NCI-H1092 (cell line): Measurements from ENCODE around the gene ZDHHC18.
"Not testable (repeated sequence)": the region's sequence is repeated elsewhere in the genome, so short reads cannot be mapped to it uniquely, and the experiment has no call there.

Experiments used
- DNase-seq: peaks from one replicate; lab custom pipeline; 2025; lab: John Stamatoyannopoulos, UW

The ZDHHC18 gene

DNA sequence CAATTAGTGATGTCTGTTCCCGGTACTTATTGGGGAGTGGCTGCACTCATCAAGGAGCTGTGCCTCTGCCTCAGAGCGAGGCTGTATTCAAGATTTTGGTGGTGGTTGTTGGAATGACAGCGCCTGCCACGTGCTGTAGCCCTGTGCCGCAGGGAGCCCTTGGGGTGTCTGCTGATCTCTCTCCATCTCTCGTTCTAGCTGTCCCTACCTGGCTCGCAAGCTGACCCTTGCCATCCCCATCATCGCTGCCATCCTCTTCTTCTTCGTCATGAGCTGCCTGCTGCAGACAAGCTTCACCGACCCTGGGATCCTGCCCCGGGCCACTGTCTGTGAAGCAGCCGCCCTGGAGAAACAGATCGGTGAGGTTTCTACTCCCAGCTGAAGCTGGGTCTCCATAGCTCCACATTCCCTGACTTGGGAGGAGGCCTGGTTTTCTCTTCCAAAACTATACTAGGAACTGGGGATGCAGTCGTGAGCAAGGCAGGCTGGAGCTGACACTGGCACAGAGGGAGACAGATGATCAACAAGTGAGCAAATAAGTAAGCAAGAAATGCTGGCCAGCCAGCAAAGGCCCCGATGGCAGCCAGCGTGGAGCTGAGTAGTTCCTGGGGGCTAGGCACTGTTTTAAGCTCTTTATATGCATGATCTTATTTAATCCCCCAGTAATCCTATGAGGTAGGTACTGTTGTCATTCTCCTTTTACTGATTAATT lies 5.9 kb downstream of the ZDHHC18 start:
- DNase-seq, result no peak

DNA sequence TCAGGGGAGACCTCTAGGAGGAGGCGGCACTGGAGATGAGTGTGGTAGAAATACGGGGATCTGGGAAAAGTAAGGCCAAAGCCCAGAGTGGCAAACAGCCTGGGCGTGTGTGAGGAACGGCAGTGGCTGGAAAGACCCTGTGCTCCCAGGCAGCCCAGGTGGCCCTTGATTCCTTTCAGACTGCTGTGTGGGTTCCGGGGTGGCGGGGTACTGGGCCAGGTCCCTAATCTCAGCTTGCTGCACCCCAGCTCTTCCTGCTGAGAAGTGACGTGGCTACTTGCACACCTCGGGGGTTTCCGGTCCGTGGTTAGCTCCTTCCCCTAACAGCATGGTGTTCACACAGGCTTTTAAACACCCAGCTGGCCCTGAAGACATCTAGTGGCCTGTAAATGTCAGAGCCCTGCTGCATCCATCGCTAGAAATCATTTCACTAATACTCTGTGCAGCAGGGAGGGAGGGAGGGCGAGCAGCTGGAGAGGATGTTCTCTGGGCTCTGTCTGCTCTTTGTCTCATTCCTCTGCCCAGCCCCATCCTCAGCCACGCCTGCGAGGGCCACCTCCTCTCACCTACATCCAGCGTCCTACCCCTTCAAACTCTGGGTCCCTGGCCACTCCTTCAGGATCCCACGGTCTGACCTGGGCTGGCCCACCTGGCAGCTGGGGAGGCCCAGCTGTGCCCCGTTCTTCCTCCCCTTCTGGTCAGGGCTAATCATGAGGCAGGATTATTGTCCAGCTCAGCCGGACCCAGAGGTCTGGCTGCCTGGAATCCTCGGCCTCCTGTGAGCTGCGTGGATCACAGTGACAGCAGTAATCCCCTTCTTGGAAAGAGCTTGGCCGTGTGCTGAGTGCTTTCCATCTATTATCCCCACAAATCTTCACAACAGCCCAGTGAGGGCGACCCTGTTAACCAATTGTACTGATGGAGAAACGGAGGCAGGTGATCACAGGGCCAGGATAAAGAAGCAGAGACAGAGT lies 7.2 kb downstream of the ZDHHC18 start:
- no peak for DNase-seq

DNA sequence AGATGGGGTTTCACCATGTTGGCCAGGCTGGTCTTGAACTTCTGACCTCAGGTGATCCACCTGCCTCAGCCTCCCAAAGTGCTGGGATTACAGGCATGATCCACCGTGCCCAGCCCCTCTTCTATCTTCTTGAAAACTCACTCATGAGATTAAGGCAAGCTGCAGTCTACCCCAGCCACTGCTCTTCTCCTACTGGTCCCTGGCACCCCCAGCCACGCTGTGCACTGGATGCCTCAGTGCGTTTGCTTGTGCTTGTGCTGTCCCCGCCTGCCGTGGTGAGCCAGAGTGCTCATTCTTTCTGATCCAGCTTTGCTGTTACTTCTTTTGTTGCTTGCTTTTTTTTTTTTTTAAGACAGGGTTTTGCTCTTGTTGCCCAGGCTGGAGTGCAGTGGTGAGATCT lies 11.2 kb downstream of the ZDHHC18 start:
- DNase-seq, result not testable (repeated sequence)

DNA sequence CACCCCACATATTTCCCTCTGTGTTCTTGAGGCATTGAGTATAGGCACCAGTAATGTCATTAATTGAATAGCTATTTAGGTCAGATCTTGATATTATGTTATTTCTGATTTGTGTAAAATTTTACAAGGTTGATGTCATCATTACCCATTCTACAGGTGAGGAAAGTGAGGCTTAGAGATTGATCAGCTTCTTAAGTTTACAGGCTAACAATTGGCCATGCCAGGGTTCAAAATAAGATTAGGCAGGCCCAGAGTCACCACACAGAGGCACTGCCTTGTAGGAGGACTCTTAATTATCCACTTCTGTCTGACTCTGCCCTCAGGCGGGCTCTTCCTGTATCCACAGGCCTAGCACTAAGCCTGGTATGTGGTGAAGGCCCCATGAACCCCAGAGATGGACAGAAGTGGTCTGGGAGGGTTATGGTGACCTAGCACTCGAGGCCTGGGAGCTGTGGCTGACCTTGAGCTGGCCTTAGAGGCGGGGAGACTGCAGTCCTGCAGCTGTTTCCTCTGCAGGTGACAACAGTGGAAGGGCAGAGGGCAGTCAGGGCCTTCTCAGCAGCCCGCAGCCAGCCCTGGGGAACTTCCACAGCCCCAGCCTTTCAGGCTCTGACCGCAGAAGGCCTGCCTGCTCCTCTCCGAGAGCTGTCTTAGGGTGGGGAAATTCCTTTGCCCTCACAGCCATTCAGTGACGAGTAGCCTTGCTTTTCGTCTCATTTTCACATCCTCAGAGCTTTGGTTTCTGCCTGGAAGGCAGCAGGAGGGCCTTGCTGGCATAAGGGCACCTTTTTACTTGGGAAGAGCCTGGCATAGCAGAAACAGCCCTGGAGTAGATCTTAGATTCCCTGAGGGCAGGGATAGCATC lies 12.2 kb downstream of the ZDHHC18 start:
- DNase-seq, result no peak

- no peak for DNase-seq
These were observed 12.8 kb downstream of the ZDHHC18 start for GRCh38 chr1:26839339-26839722.

GRCh38 chr1:26839779-26840178 lies 13.3 kb downstream of the ZDHHC18 start:
- no peak for DNase-seq

- DNase-seq, result no peak
These were observed 18.1 kb downstream of the ZDHHC18 start for GRCh38 chr1:26844424-26845196.

GRCh38 chr1:26847826-26848225 lies 21.3 kb downstream of the ZDHHC18 start:
- DNase-seq, result not testable (repeated sequence)

DNA sequence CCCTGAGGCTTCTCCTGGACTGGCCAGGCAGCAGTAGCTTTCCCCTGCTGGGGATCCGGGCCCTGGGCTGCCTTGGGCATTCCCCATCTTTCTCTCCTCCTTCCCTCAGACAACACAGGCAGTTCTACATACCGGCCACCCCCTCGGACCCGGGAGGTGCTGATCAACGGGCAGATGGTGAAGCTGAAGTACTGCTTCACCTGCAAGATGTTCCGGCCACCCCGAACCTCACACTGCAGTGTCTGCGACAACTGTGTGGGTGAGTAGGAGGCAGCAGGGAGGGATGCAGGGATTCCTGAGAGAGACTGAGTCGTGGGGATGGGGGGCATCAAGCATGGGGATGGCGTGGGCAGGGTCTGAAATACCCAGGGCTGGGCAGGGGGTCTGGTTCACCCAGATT lies 22.0 kb downstream of the ZDHHC18 start:
- DNase-seq, result no peak

GRCh38 chr1:26848941-26849774 lies 22.7 kb downstream of the ZDHHC18 start:
- no peak for DNase-seq

DNA sequence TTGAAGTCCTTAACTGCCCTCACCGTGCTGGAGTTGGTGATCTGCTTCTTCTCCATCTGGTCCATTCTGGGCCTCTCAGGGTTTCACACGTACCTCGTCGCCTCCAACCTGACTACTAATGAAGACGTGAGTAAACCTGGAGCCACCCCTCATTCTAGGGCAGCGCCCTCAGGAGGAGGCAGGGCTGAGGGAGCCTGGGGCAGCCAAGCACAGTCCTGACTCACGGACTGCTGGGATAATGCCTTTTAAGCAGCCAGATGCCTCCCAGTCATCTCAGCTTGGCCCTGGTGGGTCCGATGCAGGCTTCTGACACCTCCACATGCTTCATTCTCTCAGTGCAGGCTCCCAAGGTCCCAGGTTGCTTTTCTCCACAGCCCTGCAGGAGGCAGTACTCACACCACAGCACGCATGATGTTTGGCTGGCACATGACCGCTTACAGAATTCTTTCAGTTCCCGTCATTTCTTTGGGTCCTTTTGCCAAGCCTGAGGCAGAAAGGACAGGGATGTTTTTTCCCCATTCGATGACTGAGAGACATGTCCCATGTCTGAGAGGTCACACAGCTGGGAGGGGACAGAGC lies 24.7 kb downstream of the ZDHHC18 start:
- DNase-seq, result no peak

DNA sequence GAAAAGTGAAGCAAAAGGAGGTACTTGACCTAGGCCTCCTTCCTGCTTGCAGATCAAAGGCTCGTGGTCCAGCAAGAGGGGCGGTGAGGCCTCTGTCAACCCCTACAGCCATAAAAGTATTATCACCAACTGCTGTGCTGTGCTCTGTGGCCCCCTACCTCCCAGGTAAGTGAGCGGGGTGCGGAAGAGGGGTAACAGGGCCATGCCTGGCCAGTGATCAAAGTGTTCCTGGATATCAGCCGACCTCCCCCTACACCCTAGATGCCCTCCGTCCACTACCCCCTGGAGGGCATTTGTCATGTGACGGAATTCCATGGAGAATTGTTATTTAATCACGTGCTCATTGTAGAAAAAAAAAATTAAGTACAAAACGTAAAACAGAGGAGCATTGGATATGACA lies 26.2 kb downstream of the ZDHHC18 start:
- no peak for DNase-seq

- peak; percentile 72 for DNase-seq
These were observed 26.7 kb downstream of the ZDHHC18 start for GRCh38 chr1:26853156-26853555.

DNA sequence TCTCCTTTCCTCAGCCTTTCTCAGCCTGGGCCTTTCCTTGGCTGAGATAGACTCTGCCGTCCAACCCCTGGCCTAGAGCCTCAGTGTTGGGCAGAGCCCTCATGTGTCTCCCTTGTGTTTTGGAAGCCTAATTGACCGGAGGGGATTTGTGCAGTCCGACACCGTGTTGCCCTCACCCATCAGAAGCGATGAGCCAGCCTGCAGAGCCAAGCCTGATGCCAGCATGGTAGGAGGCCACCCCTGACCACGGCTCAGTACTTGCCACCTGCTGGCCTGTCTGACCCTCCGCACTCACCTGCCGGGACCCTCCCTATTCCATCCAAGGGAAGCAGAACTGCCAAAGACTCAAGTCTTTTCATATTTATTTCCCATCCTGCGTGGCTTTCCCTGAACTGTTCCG lies 27.1 kb downstream of the ZDHHC18 start:
- DNase-seq, result no peak

GRCh38 chr1:26854906-26855305 lies 28.4 kb downstream of the ZDHHC18 start:
- DNase-seq, result no peak

DNA sequence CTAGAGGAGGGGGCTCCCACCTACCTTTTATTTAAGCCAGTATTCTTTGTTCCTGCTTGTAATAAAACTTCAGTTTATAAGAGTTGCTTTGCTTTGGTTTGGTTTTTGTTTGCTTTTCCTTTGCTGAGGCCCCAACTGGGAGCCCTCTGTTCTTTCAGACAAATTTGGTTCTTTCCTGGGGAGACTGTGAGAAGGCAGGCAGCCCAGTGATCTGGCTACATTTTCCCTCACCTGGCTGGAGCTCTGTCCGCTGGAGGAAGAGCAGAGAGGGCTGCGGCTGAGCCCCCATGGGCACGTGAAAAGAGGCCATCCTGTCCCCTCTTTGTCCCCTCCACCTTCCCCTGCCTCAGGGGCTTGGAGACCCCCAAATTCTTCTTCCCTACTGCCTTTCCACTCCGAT lies 29.1 kb downstream of the ZDHHC18 start:
- no peak for DNase-seq

DNA sequence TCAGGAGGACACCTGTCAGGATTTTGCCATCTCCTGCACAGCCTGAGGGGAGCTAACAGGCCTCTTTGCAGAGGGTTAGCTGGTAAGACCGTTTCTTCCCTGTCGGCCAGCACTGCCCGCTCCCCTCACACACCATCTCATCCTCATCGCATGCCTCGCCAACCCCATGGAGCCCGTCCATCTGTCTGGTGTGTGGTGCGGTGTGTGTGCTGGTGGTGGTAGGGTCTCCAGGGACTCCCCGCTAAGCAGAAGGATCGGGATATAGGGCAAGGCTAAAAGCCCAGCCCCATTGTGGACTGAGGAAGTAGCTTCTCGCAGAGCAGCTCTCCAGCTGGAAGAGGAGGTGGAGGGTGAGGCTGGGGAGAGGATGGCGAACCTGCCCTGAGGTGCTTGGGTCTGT lies 29.7 kb downstream of the ZDHHC18 start:
- no peak for DNase-seq

DNA sequence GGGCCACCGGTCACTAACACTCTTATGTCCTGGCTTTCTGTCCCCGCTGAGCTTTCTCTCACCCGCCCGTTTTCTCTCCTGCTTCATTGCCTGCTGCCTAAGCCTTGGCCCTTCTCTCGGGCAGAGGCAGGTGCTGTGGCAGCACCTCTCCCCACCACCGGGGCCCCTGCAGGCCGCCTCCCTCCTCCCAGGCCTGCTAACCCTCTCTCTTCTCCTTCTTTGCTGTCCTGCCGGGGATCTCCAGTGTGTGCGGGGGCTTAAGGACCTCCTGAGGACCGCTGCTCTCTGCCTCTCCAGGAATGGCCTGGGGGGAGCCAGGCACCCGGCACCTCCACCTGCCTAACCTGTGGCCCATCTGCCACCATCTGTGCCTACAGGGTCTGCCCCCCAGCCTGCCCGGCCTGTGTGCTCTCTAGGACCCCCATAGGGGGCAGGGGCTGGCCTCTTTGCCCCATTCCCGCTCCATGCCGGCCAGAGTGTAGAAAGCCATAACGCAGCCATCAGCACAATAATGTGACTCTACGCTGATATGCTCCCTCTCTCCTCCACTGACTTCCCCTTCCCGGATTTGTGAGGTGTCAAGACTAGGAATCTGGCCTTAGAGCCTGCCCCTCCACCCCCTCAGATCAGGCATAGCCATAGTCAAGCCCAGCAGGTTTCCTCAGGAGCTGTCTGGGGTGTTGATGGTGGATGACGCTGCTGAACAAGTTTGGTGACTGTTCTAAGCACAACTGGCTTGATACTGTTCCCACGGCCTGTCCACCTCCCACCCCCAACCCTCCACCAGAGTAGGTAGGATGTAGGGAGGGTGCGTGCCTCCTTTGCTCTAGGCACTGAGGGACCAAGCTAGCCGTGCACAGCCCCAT lies 30.3 kb downstream of the ZDHHC18 start:
- no peak for DNase-seq

DNA sequence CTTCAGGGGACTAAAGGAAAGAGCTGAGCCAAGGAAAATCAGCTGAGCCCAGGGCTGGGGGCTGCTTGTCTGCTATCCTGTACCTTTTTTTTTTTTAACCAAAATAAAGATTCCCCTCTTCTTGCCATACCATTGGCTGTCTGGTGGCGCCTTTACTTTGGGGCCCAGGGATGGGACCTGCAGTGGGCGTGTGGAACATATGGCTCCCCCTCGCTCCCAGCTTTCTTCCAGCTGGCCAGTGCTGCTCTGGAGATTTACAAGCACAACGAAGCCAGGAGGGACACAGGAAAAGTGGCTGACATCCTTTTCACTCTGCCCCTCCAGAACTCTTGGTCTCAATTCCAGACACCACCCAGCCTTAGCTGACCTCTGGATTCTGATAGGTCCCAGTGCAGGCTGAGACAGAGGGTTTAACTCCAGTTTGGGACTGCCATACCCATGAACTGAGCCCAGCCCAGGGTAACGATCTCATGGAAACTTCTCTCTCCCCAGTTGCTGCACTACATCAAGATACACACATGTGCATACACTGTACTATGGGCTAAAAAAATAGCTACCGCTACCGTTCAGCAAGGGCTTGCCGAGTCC lies 31.1 kb downstream of the ZDHHC18 start:
- DNase-seq, result no peak
